Measurements from ENCODE around the gene RAP1A. TPM values are rescaled to one million over a fixed set of nuclear protein-coding genes. Genes with fewer than 3 reads are reported as not detected.

The RAP1A gene
- total RNA-seq, 1 experiment from 2014 or later, result 19.0 TPM

DNA sequence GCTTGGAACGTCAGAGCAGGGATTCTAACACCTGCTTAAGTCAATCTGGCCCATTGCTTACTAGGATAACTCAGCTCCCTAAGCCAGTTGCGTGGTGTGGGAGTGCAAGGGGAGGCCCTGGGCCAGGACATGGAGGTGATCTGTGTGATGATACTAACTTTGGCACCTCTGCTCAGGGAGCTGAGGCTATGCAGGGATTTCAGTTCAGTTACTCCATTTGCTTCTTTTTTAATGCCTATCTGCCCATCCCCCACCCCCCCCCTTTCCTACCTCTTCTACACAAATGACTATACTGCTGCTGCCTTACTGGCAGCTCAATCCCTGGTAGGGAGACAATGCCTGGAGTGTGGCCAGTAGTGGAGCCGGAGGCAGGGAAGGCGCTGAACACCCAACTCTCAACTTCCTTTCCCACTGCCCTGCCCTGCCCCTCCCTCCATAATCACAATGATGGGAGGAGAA, 100.1 kb downstream of the RAP1A start:
- DNase-seq, result no peak
- no peak overlapping the region for H3K27ac ChIP-seq (ENCODE audit: low read length)
- intact Hi-C loops (cut with micrococcal nuclease), result no loop called here
- no peaks in the 10 kb centered on the region for H3K79me2 ChIP-seq (ENCODE audit: low read length)
- H3K27me3 ChIP-seq (ENCODE audit: low read length), result no peaks in the 10 kb centered on the region
- H3K9ac ChIP-seq (ENCODE audit: low read length), result no peak overlapping the region
- H3K4me2 ChIP-seq (ENCODE audit: low read length), result no peak overlapping the region
- H3K4me1 ChIP-seq (ENCODE audit: insufficient read depth, low read length), result peaks cover 15% of the 10 kb centered on the region
- ATAC-seq, result no peak
- no peaks in the 10 kb centered on the region for H3K9me3 ChIP-seq (ENCODE audit: low read length)
- POLR2A ChIA-PET (ENCODE audit: unreplicated experiment), result no interaction called here
- no peak overlapping the region for H3K4me3 ChIP-seq (ENCODE audit: low read length)
- BruUV-seq (replicated peaks), result no TSS peak
- no peaks in the 10 kb centered on the region for H3K36me3 ChIP-seq (ENCODE audit: low read depth, low read length)
- no peaks in the 10 kb centered on the region for H4K20me1 ChIP-seq (ENCODE audit: low read length)
- no peaks in the 10 kb centered on the region for H3F3A ChIP-seq (ENCODE audit: low read length, unreplicated experiment)
- TF ChIP-seq, protein P1, sequence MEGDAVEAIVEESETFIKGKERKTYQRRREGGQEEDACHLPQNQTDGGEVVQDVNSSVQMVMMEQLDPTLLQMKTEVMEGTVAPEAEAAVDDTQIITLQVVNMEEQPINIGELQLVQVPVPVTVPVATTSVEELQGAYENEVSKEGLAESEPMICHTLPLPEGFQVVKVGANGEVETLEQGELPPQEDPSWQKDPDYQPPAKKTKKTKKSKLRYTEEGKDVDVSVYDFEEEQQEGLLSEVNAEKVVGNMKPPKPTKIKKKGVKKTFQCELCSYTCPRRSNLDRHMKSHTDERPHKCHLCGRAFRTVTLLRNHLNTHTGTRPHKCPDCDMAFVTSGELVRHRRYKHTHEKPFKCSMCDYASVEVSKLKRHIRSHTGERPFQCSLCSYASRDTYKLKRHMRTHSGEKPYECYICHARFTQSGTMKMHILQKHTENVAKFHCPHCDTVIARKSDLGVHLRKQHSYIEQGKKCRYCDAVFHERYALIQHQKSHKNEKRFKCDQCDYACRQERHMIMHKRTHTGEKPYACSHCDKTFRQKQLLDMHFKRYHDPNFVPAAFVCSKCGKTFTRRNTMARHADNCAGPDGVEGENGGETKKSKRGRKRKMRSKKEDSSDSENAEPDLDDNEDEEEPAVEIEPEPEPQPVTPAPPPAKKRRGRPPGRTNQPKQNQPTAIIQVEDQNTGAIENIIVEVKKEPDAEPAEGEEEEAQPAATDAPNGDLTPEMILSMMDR (conservative IDR thresholded peaks at IDR 0.05; ENCODE audit: low read depth, low read length), result no peak
- no peak for TF ChIP-seq EZH2phosphoT487 (IDR thresholded peaks at IDR 0.05; ENCODE audit: borderline replicate concordance, low read length)
- no peak for TF ChIP-seq EZH2 (IDR thresholded peaks at IDR 0.05; ENCODE audit: low read length, unreplicated experiment)
- H3K9me2 ChIP-seq (replicated peaks; ENCODE audit: low read length), result no peaks in the 10 kb centered on the region
- no peak overlapping the region for H2AFZ ChIP-seq (ENCODE audit: low read length)
- CTCF ChIA-PET, result no interaction called here

DNA sequence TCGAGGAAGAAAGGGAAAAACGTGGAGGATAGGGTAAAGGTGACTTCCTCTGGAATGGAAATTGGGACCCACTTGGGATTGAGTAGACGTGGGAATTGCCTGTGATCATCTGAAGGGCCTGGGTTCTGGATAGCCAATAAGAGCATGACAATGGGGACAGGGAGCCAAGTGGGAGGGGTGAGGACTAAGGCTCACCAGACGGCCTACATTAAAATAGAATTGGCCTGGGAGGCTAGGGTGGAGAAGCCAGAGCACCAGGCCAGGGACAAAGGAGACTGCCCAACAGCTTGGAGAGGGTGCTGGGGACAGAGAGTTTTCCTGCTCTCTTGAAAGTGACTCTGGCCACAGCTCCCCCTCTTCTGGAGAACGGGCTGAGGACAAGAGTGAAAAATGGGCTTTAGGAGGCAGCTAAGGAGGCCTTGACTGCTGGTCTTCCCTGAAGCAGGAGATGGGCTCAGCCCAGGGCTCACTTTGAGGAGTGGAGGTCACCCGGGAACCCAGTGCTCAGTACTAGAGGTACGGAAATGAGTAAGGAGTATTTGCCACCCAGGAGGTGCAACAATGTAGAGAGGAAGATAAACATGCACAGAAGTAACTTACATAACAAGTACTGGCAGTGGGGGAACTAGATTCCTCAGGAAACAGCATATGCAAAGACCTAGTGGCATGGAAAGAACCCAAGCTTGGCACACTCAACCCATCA, 100.8 kb downstream of the RAP1A start:
- Histone ChIP-seq H3K9me3 (ENCODE audit: low read length) (no peaks in the 10 kb centered on the region), H3K27me3 (ENCODE audit: low read length) (no peaks in the 10 kb centered on the region), H4K20me1 (ENCODE audit: low read length) (no peaks in the 10 kb centered on the region), H3F3A (ENCODE audit: low read length, unreplicated experiment) (no peaks in the 10 kb centered on the region), H3K4me2 (ENCODE audit: low read length) (no peak overlapping the region), H3K4me3 (ENCODE audit: low read length) (no peak overlapping the region), H3K9me2 (replicated peaks; ENCODE audit: low read length) (no peaks in the 10 kb centered on the region), H3K4me1 (ENCODE audit: insufficient read depth, low read length) (peaks cover 15% of the 10 kb centered on the region), H2AFZ (ENCODE audit: low read length) (no peak overlapping the region), H3K79me2 (ENCODE audit: low read length) (no peaks in the 10 kb centered on the region), H3K9ac (ENCODE audit: low read length) (no peak overlapping the region), H3K36me3 (ENCODE audit: low read depth, low read length) (no peaks in the 10 kb centered on the region), H3K27ac (ENCODE audit: low read length) (no peak overlapping the region)
- no peak for TF ChIP-seq EZH2phosphoT487 (IDR thresholded peaks at IDR 0.05; ENCODE audit: borderline replicate concordance, low read length)
- TF ChIP-seq, protein P1 (conservative IDR thresholded peaks at IDR 0.05; ENCODE audit: low read depth, low read length), result no peak
- TF ChIP-seq EZH2 (IDR thresholded peaks at IDR 0.05; ENCODE audit: low read length, unreplicated experiment), result no peak
- ATAC-seq (no peak), DNase-seq (no peak)
- ChIA-PET CTCF (no interaction called here), POLR2A (ENCODE audit: unreplicated experiment) (no interaction called here)
- BruUV-seq (replicated peaks), result no TSS peak
- intact Hi-C loops (cut with micrococcal nuclease), result no loop called here

Measured in PC-3 (cell line).